HepG2 (cell line): ENCODE measurements around the gene SCAI. TPM values are rescaled to one million over a fixed set of nuclear protein-coding genes. Genes with fewer than 3 reads are reported as not detected.

Experiments
- ATAC-seq: fragments of 200-7000 bp; cut with Tn5 transposase; 3 replicates; pipeline ENCODE4 v1.9.1; 2020; ENCODE audit warnings: mild to moderate bottlenecking, moderate library complexity
- BruUV-seq: library from RNA; stranded (reverse); fragments of 400-500 nt; replicated peaks from 2 replicates; lab custom pipeline; 2021; lab: Mats Ljungman, UMichigan
- CTCF ChIA-PET: fragments of 300-600 bp; formaldehyde crosslinking; extraction: SDS; loops from one replicate; lab custom pipeline; 2021; ENCODE audit warnings: low total read pairs, inconsistent platforms, low intra/inter-chr PET ratio; lab: Yijun Ruan, JAX
- POLR2A ChIA-PET: fragments of 350-600 bp; sonication (Branson Sonifier 250); formaldehyde crosslinking; loops from one replicate; lab custom pipeline; 2020; ENCODE audit warnings: antibody characterized with exemption, inconsistent platforms; lab: Yijun Ruan, JAX
- DNase-seq: peaks from one replicate; pipeline ENCODE4 v3.0.0-alpha.2; 2015; ENCODE audit warnings: low spot score
- FAIRE-seq: peaks from 3 replicates; lab custom pipeline; 2011; peaks lifted over from hg19 to GRCh38; lab: Jason Lieb, UNC
- H2AFZ ChIP-seq: one replicate; pipeline ENCODE4 v1.6.1; 2011; ENCODE audit warnings: low read length, inconsistent platforms
- H3K27ac ChIP-seq: fragments of 300-600 bp; 3 replicates; pipeline ENCODE4 v1.8.0; 2011; ENCODE audit warnings: mixed run types, mild to moderate bottlenecking, mixed read lengths, low read length, inconsistent platforms; ENCODE audit not compliant: insufficient read depth; ENCODE audit errors: extremely low read length
- H3K27me3 ChIP-seq, 2 experiments: fragments of 200-600 bp in 1 of 2; 2 replicates in 1 of 2; 3 replicates in 1 of 2; pipeline versions ENCODE4 v1.6.0 to v1.8.0; 2011; ENCODE audit warnings: low read length in 2 of 2, mild to moderate bottlenecking in 2 of 2, moderate library complexity in 2 of 2, inconsistent platforms in 1 of 2; ENCODE audit not compliant: insufficient read depth in 2 of 2, control insufficient read depth in 1 of 2
- H3K36me3 ChIP-seq, 2 experiments: fragments of 200-600 bp in 1 of 2; replicated peaks in 1 of 2; 2 replicates in 1 of 2; 3 replicates in 1 of 2; pipeline versions ENCODE4 v1.5.1 to v1.8.0; 2011; ENCODE audit warnings: low read length in 2 of 2, inconsistent platforms in 1 of 2; ENCODE audit not compliant: insufficient read depth in 2 of 2, control insufficient read depth in 1 of 2
- H3K4me1 ChIP-seq: 2 replicates; pipeline ENCODE4 v1.5.1; 2012; ENCODE audit warnings: low read length, inconsistent platforms; ENCODE audit not compliant: insufficient read depth
- H3K4me2 ChIP-seq: 2 replicates; pipeline ENCODE4 v1.6.0; 2011; ENCODE audit warnings: low read depth, low read length, inconsistent platforms
- H3K4me3 ChIP-seq, 3 experiments: fragments of 200-600 bp in 1 of 3; sonication (generic), shearing (Covaris generic) in 1 of 3; replicated peaks in 1 of 3; 2 replicates each; pipeline ENCODE4 v1.5.1; 2011 to 2016; ENCODE audit warnings: low read length in 3 of 3, inconsistent platforms in 2 of 3, low read depth in 2 of 3, mild to moderate bottlenecking in 2 of 3, control low read depth in 1 of 3, mixed read lengths in 1 of 3; ENCODE audit not compliant: insufficient read depth in 1 of 3
- H3K79me2 ChIP-seq: one replicate; pipeline ENCODE4 v1.6.1; 2011; ENCODE audit warnings: low read length, inconsistent platforms; ENCODE audit not compliant: insufficient read depth
- H3K9ac ChIP-seq: 2 replicates; pipeline ENCODE4 v1.6.0; 2011; ENCODE audit warnings: mild to moderate bottlenecking, low read depth, low read length, inconsistent platforms; ENCODE audit not compliant: insufficient read depth
- H3K9me3 ChIP-seq: 2 replicates; pipeline ENCODE4 v1.5.1; 2012; ENCODE audit warnings: mild to moderate bottlenecking, low read length
- H4K20me1 ChIP-seq: 2 replicates; pipeline ENCODE4 v1.6.0; 2011; ENCODE audit warnings: inconsistent platforms, mild to moderate bottlenecking, low read length, moderate library complexity; ENCODE audit not compliant: insufficient read depth
- ATM ChIP-seq: fragments of 450-650 bp; IDR thresholded peaks from 2 replicates; pipeline ENCODE4 v1.7.1; 2017; ENCODE audit warnings: mild to moderate bottlenecking, borderline replicate concordance
- MYC ChIP-seq: sonication (generic); formaldehyde crosslinking; IDR thresholded peaks from 2 replicates; pipeline ENCODE4 v1.9.0; 2021; ENCODE audit warnings: missing genetic modification reagents, borderline replicate concordance
- ZNF263 ChIP-seq: sonication (generic); formaldehyde crosslinking; IDR thresholded peaks from 2 replicates; pipeline ENCODE4 v1.4.0; 2020; ENCODE audit warnings: missing genetic modification reagents
- ZNF343 ChIP-seq: sonication (generic); formaldehyde crosslinking; IDR thresholded peaks from 2 replicates; pipeline ENCODE4 v1.4.0; 2020; ENCODE audit warnings: mild to moderate bottlenecking, missing genetic modification reagents
- ZNF589 ChIP-seq: sonication (generic); formaldehyde crosslinking; conservative IDR thresholded peaks from 2 replicates; pipeline ENCODE4 v1.8.0; 2022; ENCODE audit warnings: mild to moderate bottlenecking, moderate library complexity, missing genetic modification reagents
- WGBS: methylation state at CpG from one replicate; pipeline ENCODE4 v1.1.6; 2017; ENCODE audit warnings: low lambda C conversion rate; 5-methylcytosine and 5-hydroxymethylcytosine counted together
- in situ Hi-C: cut with HindIII; loops from 2 replicates; pipeline ENCODE4 v1.10.0; 2017; ENCODE audit warnings: low pct_unique_long_range_greater_than_20kb; ENCODE audit not compliant: extremely low pct_ligation_motif_present
- intact Hi-C: fragments of 100-400 bp; cut with micrococcal nuclease; formaldehyde crosslinking; loops from one replicate; pipeline ENCODE4 v1.10.0; 2022; ENCODE audit not compliant: unreplicated experiment
- polyA plus RNA-seq, 8 experiments: library from polyadenylated mRNA; depleted of rRNA in 3 of 8; stranded (reverse) in 7 of 8; unstranded in 1 of 8; fragments of >200 nt; fragmentation: Illumina TruSeq in 4 of 8; extraction: Trizol in 4 of 8; gene quantifications; 2 replicates each; pipeline versions ENCODE4 v1.2.1 to v1.2.3, GENCODE V29; 2011 to 2016; ENCODE audit warnings: low read depth in 4 of 8, missing spikeins in 1 of 8, mixed read lengths in 1 of 8; ENCODE audit not compliant: insufficient read depth in 1 of 8
- total RNA-seq, 5 experiments: library from RNA; depleted of rRNA; stranded (reverse); fragments of >200 nt; fragmentation: Illumina TruSeq; extraction: Trizol; gene quantifications; 2 replicates each; pipeline ENCODE4 v1.2.3, GENCODE V29; 2016; ENCODE audit warnings: low read depth in 1 of 5
- TF ChIP-seq, protein P1 (sequence below): sonication (generic); formaldehyde crosslinking; IDR thresholded peaks from 2 replicates; pipeline ENCODE4 v1.4.0; 2020; ENCODE audit warnings: missing genetic modification reagents, mild to moderate bottlenecking, borderline replicate concordance

Gene SCAI
- total and polyA plus RNA-seq, 2 of the 13 experiments (the other 11 are each of a cell fraction or from before 2014, with no cell fraction given): 4.4 to 8.4 TPM

DNA sequence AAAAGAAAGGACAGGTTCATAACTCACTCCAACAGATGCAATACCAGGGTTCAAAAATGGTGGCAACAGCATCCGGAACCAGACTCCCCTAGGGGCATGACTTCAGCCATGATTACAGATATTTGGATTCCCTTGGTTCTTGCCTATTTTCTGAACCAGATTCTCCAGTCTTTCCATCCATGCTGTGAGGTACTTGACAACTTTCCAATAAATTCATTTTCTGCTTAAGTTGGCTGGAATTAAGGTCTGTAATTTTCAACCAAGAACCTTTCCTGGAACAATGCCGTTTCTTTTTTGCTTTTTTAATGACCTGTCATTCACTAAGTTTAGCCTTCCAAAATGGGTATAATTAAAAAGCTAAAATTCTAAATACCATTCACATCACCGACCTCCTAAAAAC, 52.2 kb downstream of the SCAI start:
- Histone ChIP-seq H3K79me2 (peaks cover 2% of the 10 kb centered on the region), H3K4me1 (peaks cover 15% of the 10 kb centered on the region), H3K27ac (no peak overlapping the region), H4K20me1 (no peaks in the 10 kb centered on the region; the same call in 1 of the 2 replicates), H2AFZ (no peak overlapping the region), H3K36me3 (no peaks in the 10 kb centered on the region; a peak in 1 of 5 replicates), H3K9me3 (no peaks in the 10 kb centered on the region), H3K27me3 (no peaks in the 10 kb centered on the region), H3K4me3 (no peak overlapping the region), H3K9ac (no peak overlapping the region), H3K4me2 (no peak overlapping the region)
- in situ Hi-C loops: no loop called here
- ChIA-PET POLR2A (no interaction called here), CTCF (no interaction called here)
- 98% methylated on average over 3 of the region's 3 CpGs for WGBS
- no TSS peak for BruUV-seq
- ATAC-seq (no peak), FAIRE-seq (no peak), DNase-seq (no peak)
- TF ChIP-seq ZNF589 (CRISPR knock-in tag) (no peak), MYC (no peak), ZNF343 (no peak), ZNF263 (CRISPR knock-in tag) (no peak)
- intact Hi-C loops: no loop called here

DNA sequence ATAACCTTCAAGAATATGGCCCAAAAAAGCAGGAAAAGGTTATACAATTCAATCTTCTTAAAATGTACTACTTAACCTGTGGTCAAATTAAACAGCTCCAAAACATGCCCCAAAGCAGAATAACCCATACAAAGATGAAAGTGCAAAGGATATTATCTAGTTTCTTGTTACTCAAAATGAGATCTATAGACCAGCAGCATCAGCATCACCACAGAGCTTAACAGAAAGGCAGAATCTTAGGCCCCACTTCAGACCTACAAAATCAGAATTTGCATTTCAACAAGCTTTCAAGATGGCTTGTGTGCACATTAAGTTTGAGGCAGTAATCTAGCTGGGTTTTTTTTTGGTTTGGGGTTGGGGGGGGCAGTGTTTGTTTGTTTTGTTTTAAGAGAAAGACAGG, 54.0 kb downstream of the SCAI start:
- H3K4me3 ChIP-seq: no peak overlapping the region
- no peaks in the 10 kb centered on the region for H3K9me3 ChIP-seq
- TF ChIP-seq ATM: no peak
- TF ChIP-seq, protein P1, sequence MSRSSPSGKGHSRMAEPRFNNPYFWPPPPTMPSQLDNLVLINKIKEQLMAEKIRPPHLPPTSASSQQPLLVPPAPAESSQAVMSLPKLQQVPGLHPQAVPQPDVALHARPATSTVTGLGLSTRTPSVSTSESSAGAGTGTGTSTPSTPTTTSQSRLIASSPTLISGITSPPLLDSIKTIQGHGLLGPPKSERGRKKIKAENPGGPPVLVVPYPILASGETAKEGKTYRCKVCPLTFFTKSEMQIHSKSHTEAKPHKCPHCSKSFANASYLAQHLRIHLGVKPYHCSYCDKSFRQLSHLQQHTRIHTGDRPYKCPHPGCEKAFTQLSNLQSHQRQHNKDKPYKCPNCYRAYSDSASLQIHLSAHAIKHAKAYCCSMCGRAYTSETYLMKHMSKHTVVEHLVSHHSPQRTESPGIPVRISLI (CRISPR knock-in tag): peak; percentile 40; the same call in 1 of the 2 replicates
- BruUV-seq: no TSS peak
- no peak for FAIRE-seq
- peak; percentile 9 for DNase-seq
- peaks cover 2% of the 10 kb centered on the region for H3K79me2 ChIP-seq
- intact Hi-C loops (no loop called here), in situ Hi-C loops (loop anchor here (10.0 kb wide), 1 partner anchor 65 kb away; no protein-coding TSS in a partner anchor)
- peaks cover 15% of the 10 kb centered on the region for H3K4me1 ChIP-seq
- no peak overlapping the region for H3K9ac ChIP-seq
- no peaks in the 10 kb centered on the region for H3K27me3 ChIP-seq
- no peak overlapping the region for H3K4me2 ChIP-seq
- H4K20me1 ChIP-seq: no peaks in the 10 kb centered on the region; the same call in 1 of the 2 replicates
- ChIA-PET CTCF (no interaction called here), POLR2A (no interaction called here)
- no peak for ATAC-seq
- H3K36me3 ChIP-seq: no peaks in the 10 kb centered on the region
- H3K27ac ChIP-seq: no peak overlapping the region
- no peak overlapping the region for H2AFZ ChIP-seq
